Adipocyte (in vitro differentiated cells): ENCODE data around the gene TMEM107.

Experiments used
- DNase-seq: peaks from one replicate; pipeline ENCODE4 v3.0.0-alpha.2; 2015; ENCODE audit warnings: low read depth
- H3K27me3 ChIP-seq: replicated peaks from 2 replicates; pipeline ENCODE4 v1.7.0; 2013; ENCODE audit warnings: mild to moderate bottlenecking, low read length, moderate library complexity; ENCODE audit not compliant: control insufficient read depth, insufficient read depth
- H3K36me3 ChIP-seq: 2 replicates; pipeline ENCODE4 v1.7.0; 2013; ENCODE audit warnings: low read length, mild to moderate bottlenecking, moderate library complexity; ENCODE audit not compliant: control insufficient read depth, insufficient read depth, severe bottlenecking
- H3K4me1 ChIP-seq: 2 replicates; pipeline ENCODE4 v1.7.0; 2013; ENCODE audit warnings: mild to moderate bottlenecking, low read length, moderate library complexity; ENCODE audit not compliant: control insufficient read depth, insufficient read depth
- H3K4me3 ChIP-seq: 2 replicates; pipeline ENCODE4 v1.7.0; 2013; ENCODE audit warnings: mild to moderate bottlenecking, low read length, moderate library complexity
- H3K9ac ChIP-seq: 2 replicates; pipeline ENCODE4 v1.7.0; 2013; ENCODE audit warnings: mild to moderate bottlenecking, low read length, moderate library complexity
- H3K9me3 ChIP-seq: 2 replicates; pipeline ENCODE4 v1.7.0; 2013; ENCODE audit warnings: mild to moderate bottlenecking, low read length, moderate library complexity; ENCODE audit not compliant: control insufficient read depth

The TMEM107 gene

DNA sequence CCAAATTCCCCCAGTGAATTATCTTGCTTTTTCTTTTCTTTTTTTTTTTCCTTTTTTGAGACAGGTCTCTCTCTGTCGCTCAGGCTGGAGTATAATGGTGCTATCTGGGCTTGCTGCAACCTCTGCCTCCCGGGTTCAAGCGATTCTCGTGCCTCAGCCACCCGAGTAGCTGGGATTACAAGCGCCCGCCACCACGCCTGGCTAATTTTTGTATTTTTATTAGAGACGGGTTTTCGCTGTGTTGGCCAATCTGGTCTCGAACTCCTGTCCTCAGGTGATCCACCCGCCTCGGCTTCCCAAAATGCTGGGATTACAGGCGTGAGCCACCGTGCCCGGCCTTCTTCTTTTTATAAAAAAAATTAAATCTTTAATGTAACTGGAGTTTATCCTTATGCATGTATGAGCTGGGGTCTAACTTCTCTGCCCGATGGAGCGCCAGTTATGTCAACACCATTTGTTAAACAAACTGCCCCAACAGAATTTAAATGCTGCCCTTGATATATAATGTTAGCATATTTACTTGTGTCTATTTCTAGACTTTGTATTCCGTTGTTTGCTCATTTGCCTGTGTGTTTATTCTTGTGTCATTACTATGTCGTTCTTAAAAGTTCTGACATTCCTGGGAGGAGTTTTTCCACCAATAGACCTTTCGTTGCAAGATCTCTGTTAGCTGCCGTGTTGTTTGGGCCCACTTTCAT, 34.7 kb upstream of the TMEM107 start:
- peak; percentile 25 for DNase-seq
- H3K4me3 ChIP-seq: peak overlapping the region; percentile 86
- H3K9me3 ChIP-seq: no peaks in the 10 kb centered on the region
- H3K4me1 ChIP-seq: peaks cover 6% of the 10 kb centered on the region
- no peaks in the 10 kb centered on the region for H3K27me3 ChIP-seq
- peak overlapping the region; percentile 76 for H3K9ac ChIP-seq
- H3K36me3 ChIP-seq: no peaks in the 10 kb centered on the region

DNA sequence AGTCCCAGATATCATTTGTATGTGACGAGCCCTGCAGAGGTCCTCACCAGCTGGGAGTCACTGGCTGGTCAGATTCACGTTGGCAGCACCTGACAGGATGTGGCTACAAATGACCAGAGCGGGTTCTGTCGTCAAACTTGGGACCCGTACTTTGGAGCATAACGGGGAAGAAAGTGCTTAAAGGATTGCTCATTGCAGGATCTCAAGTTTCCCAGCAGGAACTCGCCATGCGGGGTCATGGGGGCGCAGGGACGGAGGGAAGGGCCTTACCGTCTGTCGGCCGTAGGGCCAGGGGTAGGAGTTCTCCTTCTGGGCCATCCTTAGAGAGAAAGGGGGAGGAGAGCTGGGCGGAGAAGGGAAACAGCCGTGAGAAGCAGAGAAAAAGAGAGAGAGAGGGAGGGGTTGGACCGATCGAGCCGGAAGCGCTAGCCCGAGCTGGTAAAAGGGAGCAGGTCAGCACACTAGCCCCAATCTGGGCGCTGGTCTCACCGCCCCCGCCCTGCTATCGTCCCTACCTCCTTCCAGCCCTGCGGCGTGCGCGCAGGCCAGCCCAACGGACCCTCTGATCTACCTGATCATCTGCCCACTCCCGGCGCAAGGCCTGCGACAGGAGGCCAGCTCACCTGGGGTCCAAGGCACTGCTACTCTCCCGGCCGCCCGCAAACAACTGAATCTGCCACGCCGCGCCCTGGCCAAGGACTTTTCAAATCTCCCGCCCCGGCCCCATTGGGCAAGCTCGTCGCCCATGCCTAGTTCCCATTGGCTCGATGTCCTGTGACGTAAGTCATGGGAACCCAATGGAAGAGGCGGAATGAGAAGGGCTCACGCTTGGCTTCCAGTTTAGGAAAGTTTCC, 34.0 kb upstream of the TMEM107 start, which contains the start of gene AURKB:
Gene AURKB (minus strand): TSS at position 669 of the 854 bp plus-strand sequence. CDS start 351 bp downstream, at position 318.
- no peaks in the 10 kb centered on the region for H3K27me3 ChIP-seq
- peak within 1 kb of the TSS; percentile 86 for H3K4me3 ChIP-seq
- peak; percentile 98 for DNase-seq
- H3K9ac ChIP-seq: peak within 1 kb of the TSS; percentile 76
- H3K9me3 ChIP-seq: no peaks in the 10 kb centered on the region
- H3K36me3 ChIP-seq: no peaks in the 10 kb centered on the region
- H3K4me1 ChIP-seq: peaks cover 6% of the 10 kb centered on the region

DNA sequence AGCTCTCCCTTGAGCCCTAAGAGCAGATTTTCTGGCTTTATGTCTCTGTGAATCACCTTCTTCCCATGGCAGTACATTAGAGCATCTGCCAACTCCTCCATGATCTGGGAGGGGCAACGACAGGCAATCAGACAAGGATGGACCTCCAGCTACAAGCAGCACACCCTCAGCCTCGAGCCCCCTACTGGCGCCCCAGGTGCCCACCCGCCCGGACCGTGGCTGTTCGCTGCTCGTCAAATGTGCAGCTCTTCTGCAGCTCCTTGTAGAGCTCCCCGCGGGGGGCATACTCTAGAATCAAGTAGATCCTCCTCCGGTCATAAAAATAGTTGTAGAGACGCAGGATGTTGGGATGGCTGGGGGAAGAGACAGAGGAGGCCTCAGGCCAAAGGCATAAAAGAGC, 30.4 kb upstream of the TMEM107 start:
- H3K36me3 ChIP-seq: no peaks in the 10 kb centered on the region
- H3K9ac ChIP-seq: no peak overlapping the region
- no peak for DNase-seq
- no peaks in the 10 kb centered on the region for H3K27me3 ChIP-seq
- no peaks in the 10 kb centered on the region for H3K9me3 ChIP-seq
- no peak overlapping the region for H3K4me3 ChIP-seq
- H3K4me1 ChIP-seq: peaks cover 6% of the 10 kb centered on the region

DNA sequence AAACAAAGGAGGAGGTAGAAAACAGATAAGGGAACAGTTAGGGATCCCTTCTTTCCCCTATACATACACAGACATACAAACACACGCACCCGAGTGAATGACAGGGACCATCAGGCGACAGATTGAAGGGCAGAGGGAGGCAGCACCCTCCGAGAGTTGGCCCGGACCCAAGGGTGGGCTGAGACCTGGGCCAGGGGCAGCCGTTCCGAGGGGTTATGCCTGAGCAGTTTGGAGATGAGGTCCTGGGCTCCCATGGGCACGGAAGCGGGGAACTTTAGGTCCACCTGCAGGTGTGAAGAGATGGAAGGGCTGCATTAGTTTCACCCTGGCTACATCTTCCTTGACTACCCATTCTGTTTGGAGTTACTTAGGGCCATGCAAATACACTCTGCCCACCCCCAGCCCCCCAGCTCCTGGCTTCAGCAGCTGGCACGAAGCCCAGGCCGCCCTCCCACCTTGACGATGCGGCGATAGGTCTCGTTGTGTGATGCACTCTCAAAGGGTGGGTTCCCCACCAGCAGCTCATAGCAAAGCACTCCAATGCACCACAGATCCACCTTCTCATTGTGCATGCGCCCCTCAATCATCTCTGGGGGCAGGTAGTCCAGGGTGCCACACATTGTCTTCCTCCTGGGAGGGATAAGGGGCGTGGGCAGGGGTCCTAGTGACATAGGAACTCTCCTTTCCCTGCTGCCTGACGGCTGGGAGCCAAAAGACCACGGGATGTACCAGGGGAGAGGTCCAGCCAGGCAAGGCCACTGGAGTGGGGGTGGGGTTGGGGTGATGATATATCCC, 28.8 kb upstream of the TMEM107 start:
- peaks cover 3% of the 10 kb centered on the region for H3K4me1 ChIP-seq
- H3K27me3 ChIP-seq: no peaks in the 10 kb centered on the region
- no peak overlapping the region for H3K4me3 ChIP-seq
- no peak for DNase-seq
- no peak overlapping the region for H3K9ac ChIP-seq
- H3K36me3 ChIP-seq: no peaks in the 10 kb centered on the region
- no peaks in the 10 kb centered on the region for H3K9me3 ChIP-seq

DNA sequence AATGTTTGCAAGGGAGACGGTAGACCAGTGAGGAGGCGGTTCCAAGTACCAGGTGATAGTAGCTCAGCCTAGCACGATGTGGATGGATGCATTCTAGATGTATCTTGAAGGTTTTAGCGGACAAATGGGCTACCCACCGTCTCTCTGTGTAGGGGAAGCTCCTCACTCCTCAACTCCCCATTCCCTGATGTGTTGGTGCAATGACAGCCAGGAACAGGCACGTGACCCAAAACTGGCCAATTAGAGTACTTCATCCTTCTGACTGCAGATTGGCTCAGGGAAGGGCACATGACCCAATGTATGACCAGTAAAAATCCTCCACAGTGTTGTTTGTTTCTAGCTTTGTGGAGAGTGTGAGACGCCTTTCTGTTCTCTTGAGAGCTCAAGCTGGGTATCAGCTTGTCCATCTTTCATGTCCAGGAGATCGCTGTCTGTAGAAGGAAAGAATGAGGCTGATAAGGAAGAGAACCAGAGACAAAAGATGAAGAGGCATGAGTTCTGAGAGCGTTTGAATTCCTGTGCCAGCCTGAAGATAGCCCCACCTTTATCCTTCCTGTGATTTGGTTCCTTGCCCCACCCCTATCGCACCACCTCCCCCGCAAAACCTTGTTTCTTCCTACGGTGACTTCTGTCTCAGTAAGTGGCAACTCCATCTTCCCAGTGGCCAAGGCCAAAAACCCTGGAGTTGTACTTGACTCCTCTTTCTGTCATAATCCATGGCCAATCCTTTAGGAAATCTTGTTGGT, 16.1 kb upstream of the TMEM107 start:
- Histone ChIP-seq H3K4me3 (peak overlapping the region; percentile 78), H3K4me1 (peaks cover 34% of the 10 kb centered on the region), H3K9ac (peak overlapping the region; percentile 66), H3K9me3 (no peaks in the 10 kb centered on the region), H3K27me3 (no peaks in the 10 kb centered on the region), H3K36me3 (no peaks in the 10 kb centered on the region)
- peak; percentile 69 for DNase-seq

DNA sequence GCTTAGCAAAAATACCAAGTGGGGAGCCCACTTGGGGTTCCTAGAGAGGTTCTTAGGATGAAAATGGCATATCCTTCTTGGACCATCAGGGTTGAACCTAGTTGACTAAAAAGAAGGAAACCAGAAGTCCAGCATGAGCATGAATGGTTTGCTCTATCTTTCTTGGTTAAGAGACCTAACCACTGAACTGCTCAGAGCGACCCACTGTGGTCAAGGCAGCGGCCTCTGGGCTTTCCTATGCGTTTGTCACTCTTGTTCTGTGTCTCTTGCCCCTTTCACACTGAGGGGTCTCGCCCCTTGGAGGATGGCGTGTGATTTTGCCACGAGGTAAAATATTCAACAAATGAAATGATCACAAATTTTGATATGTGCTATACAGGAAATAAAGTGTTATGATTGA, 14.3 kb upstream of the TMEM107 start:
- H3K9ac ChIP-seq: peak overlapping the region; percentile 73
- no peaks in the 10 kb centered on the region for H3K9me3 ChIP-seq
- H3K27me3 ChIP-seq: no peaks in the 10 kb centered on the region
- DNase-seq: no peak
- peak overlapping the region; percentile 88 for H3K4me3 ChIP-seq
- no peaks in the 10 kb centered on the region for H3K36me3 ChIP-seq
- peaks cover 37% of the 10 kb centered on the region for H3K4me1 ChIP-seq

DNA sequence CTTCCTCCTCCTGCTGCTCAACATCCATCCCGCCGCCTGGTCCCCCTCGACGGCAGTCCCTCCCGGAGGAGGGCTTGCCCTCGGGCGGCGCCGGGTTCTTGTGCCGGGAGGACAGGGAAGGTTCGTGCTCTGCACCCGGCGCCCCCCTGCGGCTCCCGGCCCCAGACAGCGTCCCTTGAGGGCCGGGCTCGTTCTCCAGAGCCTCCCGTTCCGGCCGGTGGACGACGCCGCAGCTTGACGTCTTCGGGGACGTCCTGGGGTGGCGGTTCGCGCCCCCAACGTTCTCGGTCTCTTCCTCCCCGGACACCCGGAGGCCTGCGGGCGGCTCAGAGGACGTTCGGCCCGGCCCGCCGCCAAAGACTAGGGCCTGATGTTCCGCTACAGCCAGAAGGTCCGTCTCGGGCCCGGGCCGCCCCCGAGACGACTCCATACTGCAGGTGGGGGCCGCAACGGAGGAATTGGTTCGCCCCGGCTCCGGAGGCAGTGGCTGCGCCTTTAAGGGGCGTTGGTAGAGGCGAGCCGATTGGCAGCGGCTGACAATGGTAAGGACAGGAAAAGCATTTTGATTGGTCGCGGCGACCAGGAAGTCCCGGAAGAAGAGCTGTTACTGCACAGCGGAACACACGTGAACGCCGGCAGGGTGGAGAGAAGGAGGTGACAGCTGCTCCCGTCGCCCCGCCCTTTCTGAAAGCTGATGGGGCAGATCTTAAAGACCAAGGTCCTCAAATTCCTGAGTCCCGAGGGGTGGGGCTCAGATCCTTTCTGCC, 13.7 kb upstream of the TMEM107 start, which contains the start of gene BORCS6:
Gene BORCS6 (minus strand): TSS at position 470 of the 767 bp plus-strand sequence. CDS start 40 bp downstream, at position 430.
- H3K27me3 ChIP-seq: no peaks in the 10 kb centered on the region
- H3K9me3 ChIP-seq: no peaks in the 10 kb centered on the region
- peak within 1 kb of the TSS; percentile 92 for H3K9ac ChIP-seq
- peaks cover 38% of the 10 kb centered on the region for H3K4me1 ChIP-seq
- H3K36me3 ChIP-seq: no peaks in the 10 kb centered on the region
- peak within 1 kb of the TSS; percentile 88 for H3K4me3 ChIP-seq
- DNase-seq: peak; percentile 99

DNA sequence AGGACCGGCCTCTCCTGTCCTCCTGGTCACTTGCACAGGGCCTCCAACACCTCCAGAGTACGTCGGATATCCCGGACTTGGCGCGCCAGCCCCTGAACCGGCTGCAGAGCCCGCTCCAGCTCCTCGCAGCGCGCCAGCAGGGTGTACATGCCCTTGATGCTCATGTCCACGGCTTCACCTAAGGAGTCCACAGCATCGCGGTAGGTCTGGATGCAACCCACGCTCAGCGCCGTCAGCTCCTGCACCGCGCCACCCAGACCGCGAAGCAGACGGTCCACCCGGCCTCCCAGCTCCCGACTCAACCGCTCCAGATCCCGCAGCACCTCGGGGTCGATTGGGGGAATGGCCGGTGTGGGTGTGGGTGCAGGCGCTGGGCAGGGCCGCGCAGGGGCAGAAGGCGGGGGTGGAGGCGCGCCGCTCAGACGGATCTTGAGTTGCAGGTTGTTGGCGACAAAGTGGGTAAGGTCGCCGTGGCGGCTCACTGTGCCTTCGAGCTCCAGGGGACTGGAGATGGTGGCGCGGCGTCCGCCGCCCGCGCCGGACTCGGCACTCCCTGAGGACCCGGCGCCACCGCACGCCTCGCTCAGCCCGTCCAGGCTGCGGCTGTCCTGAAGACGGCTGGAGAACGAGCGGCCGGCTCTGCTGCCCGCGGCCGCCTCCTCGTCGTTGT, 13.0 kb upstream of the TMEM107 start:
- peak overlapping the region; percentile 92 for H3K9ac ChIP-seq
- DNase-seq: no peak

DNA sequence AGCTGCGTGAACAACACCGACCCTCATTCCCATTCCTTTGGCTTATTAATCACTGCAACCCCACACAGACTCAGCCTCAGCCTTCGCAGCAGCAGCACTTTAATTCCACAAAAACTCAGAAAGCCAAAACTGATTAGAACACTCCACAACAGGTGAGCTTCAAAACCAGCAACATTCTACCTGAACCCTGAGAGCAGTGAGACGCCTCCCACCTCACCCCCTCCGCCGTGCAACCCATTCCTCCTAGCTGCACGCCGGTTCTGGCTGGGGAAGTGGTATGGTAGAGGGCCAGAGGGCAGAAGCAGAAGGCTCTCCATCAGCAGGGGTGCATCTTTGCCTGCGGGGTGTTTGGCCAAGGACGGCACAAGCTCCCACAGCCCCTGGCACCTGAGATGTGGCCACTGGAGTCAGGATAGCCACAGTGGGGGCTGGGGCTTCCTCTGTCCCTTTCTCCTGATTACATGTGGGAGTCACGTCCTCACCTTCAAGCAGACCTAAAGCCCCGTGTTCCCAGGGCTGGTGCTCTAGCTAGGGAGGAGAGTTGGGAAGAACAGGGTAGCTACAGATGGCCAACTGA, 12.2 kb upstream of the TMEM107 start:
- Histone ChIP-seq H3K27me3 (no peaks in the 10 kb centered on the region), H3K36me3 (no peaks in the 10 kb centered on the region), H3K9me3 (no peaks in the 10 kb centered on the region), H3K4me3 (peak overlapping the region; percentile 88), H3K4me1 (peaks cover 36% of the 10 kb centered on the region), H3K9ac (peak overlapping the region; percentile 92)
- no peak for DNase-seq

More for the DNA sequence above, 13.0 kb upstream of the TMEM107 start:
- no peaks in the 10 kb centered on the region for H3K9me3 ChIP-seq
- no peaks in the 10 kb centered on the region for H3K36me3 ChIP-seq
- peaks cover 38% of the 10 kb centered on the region for H3K4me1 ChIP-seq
- peak overlapping the region; percentile 88 for H3K4me3 ChIP-seq
- no peaks in the 10 kb centered on the region for H3K27me3 ChIP-seq
